Stromal cell of bone marrow (primary cell): ENCODE measurements around the gene ERAS.

Source experiments
- DNase-seq: peaks from one replicate; pipeline ENCODE4 v3.0.0-alpha.2; 2012; ENCODE audit warnings: low read depth

ERAS gene

GRCh38 chrX:48826135-48826875, at the start of gene ERAS:
Gene ERAS, plus strand, starts transcription at chrX:48826513. Its CDS starts 2,611 bp downstream, at chrX:48829124.
- no peak for DNase-seq

GRCh38 chrX:48776818-48777439, 49.4 kb upstream of the ERAS start:
- no peak for DNase-seq

- no peak for DNase-seq
Observed at GRCh38 chrX:48779399-48779798, 46.9 kb upstream of the ERAS start.

- DNase-seq, result no peak
Observed at GRCh38 chrX:48781705-48782104, 44.6 kb upstream of the ERAS start.

GRCh38 chrX:48782216-48782615, 44.1 kb upstream of the ERAS start:
- DNase-seq, result no peak

- no peak for DNase-seq
Observed at GRCh38 chrX:48782795-48783194, 43.5 kb upstream of the ERAS start.

GRCh38 chrX:48784726-48785125, 41.6 kb upstream of the ERAS start:
- DNase-seq, result no peak

GRCh38 chrX:48785186-48785539, 41.1 kb upstream of the ERAS start:
- DNase-seq, result no peak

- DNase-seq, result no peak
Observed at GRCh38 chrX:48785540-48786214, 40.6 kb upstream of the ERAS start.

- no peak for DNase-seq
Observed at GRCh38 chrX:48786341-48786800, 39.9 kb upstream of the ERAS start, which contains the start of gene GATA1. Gene GATA1, plus strand, starts transcription at chrX:48786590. Its CDS starts 4,520 bp downstream, at chrX:48791110.

GRCh38 chrX:48786825-48787504, 39.3 kb upstream of the ERAS start:
- no peak for DNase-seq

GRCh38 chrX:48787505-48788443, 38.5 kb upstream of the ERAS start:
- DNase-seq, result no peak

- no peak for DNase-seq
Observed at GRCh38 chrX:48789366-48790220, 36.7 kb upstream of the ERAS start.

GRCh38 chrX:48790477-48790876, 35.8 kb upstream of the ERAS start:
- DNase-seq, result no peak

- no peak for DNase-seq
Observed at GRCh38 chrX:48791063-48791820, 35.1 kb upstream of the ERAS start.

- DNase-seq, result no peak
Observed at GRCh38 chrX:48792219-48792618, 34.1 kb upstream of the ERAS start.

- no peak for DNase-seq
Observed at GRCh38 chrX:48793935-48794334, 32.4 kb upstream of the ERAS start.

GRCh38 chrX:48794340-48794910, 31.9 kb upstream of the ERAS start:
- DNase-seq, result no peak

GRCh38 chrX:48794911-48795515, 31.3 kb upstream of the ERAS start:
- no peak for DNase-seq
